Measurements from ENCODE around the gene MACROD2.

DNA sequence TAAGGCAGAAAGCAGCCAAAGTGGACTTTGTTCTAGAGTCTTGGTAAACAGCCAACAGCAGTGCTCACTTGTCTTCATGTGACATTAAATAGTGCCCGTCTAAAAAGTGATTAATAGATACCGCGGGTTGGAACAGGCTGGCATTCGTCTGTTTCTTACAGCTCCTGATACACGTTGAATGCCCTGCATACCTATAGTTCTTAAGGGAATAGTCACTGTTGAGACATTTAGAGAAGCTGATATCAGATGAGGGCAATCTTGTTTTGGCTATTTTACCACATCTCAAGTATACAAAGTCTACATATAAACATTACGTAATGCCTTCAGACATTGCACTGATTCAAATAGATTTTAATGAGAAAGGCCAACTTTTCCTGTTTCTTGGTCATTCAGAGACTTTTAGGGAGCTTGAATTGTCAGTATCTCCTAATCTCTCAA lies 717.0 kb downstream of the MACROD2 start:
- TF ChIP-seq, protein P1, sequence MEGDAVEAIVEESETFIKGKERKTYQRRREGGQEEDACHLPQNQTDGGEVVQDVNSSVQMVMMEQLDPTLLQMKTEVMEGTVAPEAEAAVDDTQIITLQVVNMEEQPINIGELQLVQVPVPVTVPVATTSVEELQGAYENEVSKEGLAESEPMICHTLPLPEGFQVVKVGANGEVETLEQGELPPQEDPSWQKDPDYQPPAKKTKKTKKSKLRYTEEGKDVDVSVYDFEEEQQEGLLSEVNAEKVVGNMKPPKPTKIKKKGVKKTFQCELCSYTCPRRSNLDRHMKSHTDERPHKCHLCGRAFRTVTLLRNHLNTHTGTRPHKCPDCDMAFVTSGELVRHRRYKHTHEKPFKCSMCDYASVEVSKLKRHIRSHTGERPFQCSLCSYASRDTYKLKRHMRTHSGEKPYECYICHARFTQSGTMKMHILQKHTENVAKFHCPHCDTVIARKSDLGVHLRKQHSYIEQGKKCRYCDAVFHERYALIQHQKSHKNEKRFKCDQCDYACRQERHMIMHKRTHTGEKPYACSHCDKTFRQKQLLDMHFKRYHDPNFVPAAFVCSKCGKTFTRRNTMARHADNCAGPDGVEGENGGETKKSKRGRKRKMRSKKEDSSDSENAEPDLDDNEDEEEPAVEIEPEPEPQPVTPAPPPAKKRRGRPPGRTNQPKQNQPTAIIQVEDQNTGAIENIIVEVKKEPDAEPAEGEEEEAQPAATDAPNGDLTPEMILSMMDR (IDR thresholded peaks at IDR 0.05) = no peak
- TF ChIP-seq POLR2A (IDR thresholded peaks at IDR 0.05) = no peak

Measured in uterus (tissue), 2 donors.